Measurements from ENCODE around the gene KDELR1. TPM values are rescaled to one million over a fixed set of nuclear protein-coding genes. Genes with fewer than 3 reads are reported as not detected.

The KDELR1 gene
- total RNA-seq, 4 donors from 2014 or later, result 60.4 to 87.9 (median 70.8) TPM

DNA sequence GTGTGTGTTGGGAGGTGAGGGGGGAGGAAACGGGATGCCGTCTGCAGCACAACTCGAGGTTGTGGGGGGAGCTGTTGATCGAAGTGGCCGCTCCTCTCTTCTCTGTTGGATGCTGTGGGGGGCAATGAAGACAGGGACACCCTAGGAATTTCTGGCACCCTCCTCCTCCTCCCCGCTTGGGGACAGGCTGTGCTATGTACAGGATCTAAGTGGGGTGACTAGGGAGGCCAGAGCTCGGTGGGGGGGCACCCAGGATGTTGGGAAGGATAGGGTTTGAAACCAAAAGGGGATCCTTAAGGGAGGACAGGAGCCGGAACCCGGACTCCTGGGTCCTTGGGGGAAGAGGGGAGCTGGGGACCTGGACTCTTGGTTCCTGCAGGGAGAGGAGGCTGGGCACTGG, 4.1 kb upstream of the KDELR1 start:
- WGBS, 2 donors (ENCODE audit: low coverage in 1 of 2), result 25 to 30% methylated on average over 4 to 7 of the region's 9 CpGs
- ATAC-seq, result no peak
- no peak overlapping the region for H3K4me3 ChIP-seq
- no peaks in the 10 kb centered on the region for H3K36me3 ChIP-seq
- TF ChIP-seq POLR2AphosphoS5 (IDR thresholded peaks at IDR 0.05) (no peak), EP300 (IDR thresholded peaks at IDR 0.05) (no peak), POLR2A (IDR thresholded peaks at IDR 0.05) (no peak)
- TF ChIP-seq, protein P1, sequence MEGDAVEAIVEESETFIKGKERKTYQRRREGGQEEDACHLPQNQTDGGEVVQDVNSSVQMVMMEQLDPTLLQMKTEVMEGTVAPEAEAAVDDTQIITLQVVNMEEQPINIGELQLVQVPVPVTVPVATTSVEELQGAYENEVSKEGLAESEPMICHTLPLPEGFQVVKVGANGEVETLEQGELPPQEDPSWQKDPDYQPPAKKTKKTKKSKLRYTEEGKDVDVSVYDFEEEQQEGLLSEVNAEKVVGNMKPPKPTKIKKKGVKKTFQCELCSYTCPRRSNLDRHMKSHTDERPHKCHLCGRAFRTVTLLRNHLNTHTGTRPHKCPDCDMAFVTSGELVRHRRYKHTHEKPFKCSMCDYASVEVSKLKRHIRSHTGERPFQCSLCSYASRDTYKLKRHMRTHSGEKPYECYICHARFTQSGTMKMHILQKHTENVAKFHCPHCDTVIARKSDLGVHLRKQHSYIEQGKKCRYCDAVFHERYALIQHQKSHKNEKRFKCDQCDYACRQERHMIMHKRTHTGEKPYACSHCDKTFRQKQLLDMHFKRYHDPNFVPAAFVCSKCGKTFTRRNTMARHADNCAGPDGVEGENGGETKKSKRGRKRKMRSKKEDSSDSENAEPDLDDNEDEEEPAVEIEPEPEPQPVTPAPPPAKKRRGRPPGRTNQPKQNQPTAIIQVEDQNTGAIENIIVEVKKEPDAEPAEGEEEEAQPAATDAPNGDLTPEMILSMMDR (IDR thresholded peaks at IDR 0.05), result no peak
- no peaks in the 10 kb centered on the region for H3K9me3 ChIP-seq
- H3K27me3 ChIP-seq, result peaks cover 77% of the 10 kb centered on the region
- H3K27ac ChIP-seq, result no peak overlapping the region
- H3K4me1 ChIP-seq, result peaks cover 0 to 46% (median 16%) of the 10 kb centered on the region in 3 donors

DNA sequence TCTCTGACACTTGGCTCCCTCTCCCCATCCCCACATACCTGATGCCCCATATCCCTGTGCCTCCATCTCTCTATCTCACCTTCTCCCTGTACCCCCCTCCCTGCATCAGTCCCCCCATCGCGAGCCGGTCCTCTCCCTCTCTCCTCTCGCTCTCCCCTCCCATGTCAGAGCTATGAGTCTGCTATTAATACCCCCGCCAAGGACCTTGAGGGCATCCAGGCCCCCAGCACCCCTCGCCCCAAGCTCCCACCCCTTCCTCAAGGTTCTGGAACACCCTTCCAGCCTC, 3.8 kb upstream of the KDELR1 start:
- H3K4me1 ChIP-seq, result peaks cover 0 to 50% (median 19%) of the 10 kb centered on the region in 3 donors
- H3K4me3 ChIP-seq, result no peak overlapping the region
- 16% methylated on average over 5 of the region's 6 CpGs; no CpG with 5 or more reads in 1 of the 2 donors for WGBS, 2 donors (ENCODE audit: low coverage in 1 of 2)
- no peak for ATAC-seq
- peaks cover 77% of the 10 kb centered on the region for H3K27me3 ChIP-seq
- H3K9me3 ChIP-seq, result no peaks in the 10 kb centered on the region
- TF ChIP-seq POLR2AphosphoS5 (IDR thresholded peaks at IDR 0.05), result no peak
- TF ChIP-seq EP300 (IDR thresholded peaks at IDR 0.05), result no peak
- no peak for TF ChIP-seq POLR2A (IDR thresholded peaks at IDR 0.05)
- TF ChIP-seq, protein P1 (IDR thresholded peaks at IDR 0.05), result no peak
- H3K27ac ChIP-seq, result no peak overlapping the region
- no peaks in the 10 kb centered on the region for H3K36me3 ChIP-seq

DNA sequence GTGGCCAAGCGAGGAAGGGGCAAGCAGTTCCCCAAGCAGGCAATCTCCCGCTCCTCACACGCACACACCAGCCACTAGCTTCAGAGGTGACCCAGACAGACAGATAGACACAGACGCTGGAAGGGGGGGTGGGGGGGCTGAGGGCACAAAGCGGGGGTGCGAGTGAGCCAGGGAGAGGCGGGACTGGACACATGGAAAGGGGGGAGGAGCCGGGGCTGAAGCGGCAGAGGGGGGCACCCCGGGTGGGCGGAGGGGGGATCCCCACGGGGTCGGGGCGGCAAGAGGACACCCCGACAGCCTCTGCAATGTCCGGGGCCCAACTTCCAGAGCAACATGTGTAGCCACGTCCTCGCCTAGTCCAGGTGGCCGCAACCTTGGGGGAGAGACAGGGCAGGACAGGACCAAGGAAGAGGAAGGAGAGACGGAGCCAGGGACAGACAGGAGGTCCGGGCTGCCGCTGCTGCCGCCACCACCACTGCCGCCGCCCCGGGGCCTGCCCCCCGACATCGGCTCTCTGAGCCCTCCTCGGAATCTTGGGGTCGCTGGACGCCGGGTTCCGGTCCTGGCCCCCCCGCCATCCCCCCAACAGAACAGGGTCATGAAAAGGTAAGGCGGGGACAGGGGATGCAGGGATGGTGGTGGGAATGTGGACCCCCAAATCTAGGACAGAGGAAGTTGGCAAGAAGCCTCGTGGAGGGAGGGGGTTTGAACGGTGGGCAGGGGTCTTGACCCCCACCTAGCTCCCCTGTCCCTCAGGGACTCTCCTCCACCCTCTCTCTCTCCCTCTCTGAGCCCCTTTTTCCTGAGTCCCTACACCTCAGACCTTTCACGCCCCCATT, 3.2 kb upstream of the KDELR1 start:
- WGBS, 2 donors (ENCODE audit: low coverage in 1 of 2), result 3 to 11% methylated on average over 3 to 28 of the region's 38 CpGs
- Histone ChIP-seq H3K9me3 (no peaks in the 10 kb centered on the region), H3K4me1 (peaks cover 0 to 56% (median 22%) of the 10 kb centered on the region in 3 donors), H3K27ac (no peak overlapping the region), H3K4me3 (no peak overlapping the region), H3K36me3 (peaks cover 0 to 1% of the 10 kb centered on the region in 2 donors), H3K27me3 (peaks cover 77% of the 10 kb centered on the region)
- no peak for ATAC-seq
- TF ChIP-seq, protein P1 (IDR thresholded peaks at IDR 0.05), result no peak

DNA sequence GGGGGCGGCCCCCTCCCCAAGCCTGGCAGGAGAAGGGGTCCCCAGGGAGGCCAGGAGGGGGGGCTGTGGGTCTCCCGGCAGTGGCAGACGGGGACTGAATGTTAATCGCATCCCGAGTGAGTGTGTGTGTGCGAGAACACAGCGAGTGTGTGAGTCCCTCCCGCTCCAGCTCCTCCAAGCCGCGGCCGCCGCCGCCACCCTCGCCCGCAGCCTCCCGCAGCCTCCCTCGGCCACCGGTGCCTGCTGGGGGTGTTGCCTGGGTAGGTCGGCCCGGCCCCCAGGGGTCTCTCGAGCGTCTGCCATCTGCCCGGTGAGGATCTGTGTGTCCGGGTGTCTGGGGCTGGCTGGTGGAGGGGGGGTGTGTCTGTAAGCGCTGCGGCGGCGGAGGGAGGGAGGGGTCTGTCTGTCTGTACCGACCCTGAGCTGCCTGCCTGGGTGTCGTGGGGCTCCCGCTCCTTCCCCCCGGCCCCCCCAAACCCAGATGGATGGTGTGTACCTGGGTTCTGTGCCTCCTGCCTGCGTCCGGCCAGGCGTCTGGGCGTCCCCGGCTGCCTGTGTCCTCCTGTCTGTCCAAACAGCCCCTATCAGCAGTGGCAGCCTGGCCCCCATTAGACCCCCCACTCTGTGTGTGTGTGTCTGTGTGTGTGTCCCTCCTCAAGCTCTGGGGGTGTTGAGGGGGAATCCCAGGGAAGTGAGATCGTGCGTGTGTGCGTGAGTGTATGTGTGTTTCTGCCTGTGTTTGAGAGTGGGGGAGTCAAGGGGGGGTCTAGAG, 2.4 kb upstream of the KDELR1 start, which contains the start of gene GRIN2D:
Gene GRIN2D (plus strand): TSS at position 110 of the 772 bp plus-strand sequence. CDS start 4,725 bp downstream, outside the sequence.
- TF ChIP-seq, protein P1 (IDR thresholded peaks at IDR 0.05), result no peak
- TF ChIP-seq POLR2AphosphoS5 (IDR thresholded peaks at IDR 0.05) (no peak), POLR2A (IDR thresholded peaks at IDR 0.05) (no peak), EP300 (IDR thresholded peaks at IDR 0.05) (no peak)
- Histone ChIP-seq H3K27ac (no peak within 1 kb of the TSS), H3K36me3 (peaks cover 0 to 9% of the 10 kb centered on the region in 2 donors), H3K4me3 (peak within 1 kb of the TSS in 1 of 2 donors; percentile 25), H3K4me1 (peaks cover 0 to 60% (median 22%) of the 10 kb centered on the region in 3 donors), H3K27me3 (peaks cover 69% of the 10 kb centered on the region), H3K9me3 (no peaks in the 10 kb centered on the region)
- no peak for ATAC-seq
- no CpG with 5 or more reads among the region's 40 CpGs for WGBS, 2 donors (ENCODE audit: low coverage in 1 of 2)

Measured in gastroesophageal sphincter (tissue), 4 donors.